ENCODE measurements around the gene ANKRD65.
"Not testable (repeated sequence)": the region's sequence is repeated elsewhere in the genome, so short reads cannot be mapped to it uniquely, and the experiment has no call there.

ANKRD65 gene

DNA sequence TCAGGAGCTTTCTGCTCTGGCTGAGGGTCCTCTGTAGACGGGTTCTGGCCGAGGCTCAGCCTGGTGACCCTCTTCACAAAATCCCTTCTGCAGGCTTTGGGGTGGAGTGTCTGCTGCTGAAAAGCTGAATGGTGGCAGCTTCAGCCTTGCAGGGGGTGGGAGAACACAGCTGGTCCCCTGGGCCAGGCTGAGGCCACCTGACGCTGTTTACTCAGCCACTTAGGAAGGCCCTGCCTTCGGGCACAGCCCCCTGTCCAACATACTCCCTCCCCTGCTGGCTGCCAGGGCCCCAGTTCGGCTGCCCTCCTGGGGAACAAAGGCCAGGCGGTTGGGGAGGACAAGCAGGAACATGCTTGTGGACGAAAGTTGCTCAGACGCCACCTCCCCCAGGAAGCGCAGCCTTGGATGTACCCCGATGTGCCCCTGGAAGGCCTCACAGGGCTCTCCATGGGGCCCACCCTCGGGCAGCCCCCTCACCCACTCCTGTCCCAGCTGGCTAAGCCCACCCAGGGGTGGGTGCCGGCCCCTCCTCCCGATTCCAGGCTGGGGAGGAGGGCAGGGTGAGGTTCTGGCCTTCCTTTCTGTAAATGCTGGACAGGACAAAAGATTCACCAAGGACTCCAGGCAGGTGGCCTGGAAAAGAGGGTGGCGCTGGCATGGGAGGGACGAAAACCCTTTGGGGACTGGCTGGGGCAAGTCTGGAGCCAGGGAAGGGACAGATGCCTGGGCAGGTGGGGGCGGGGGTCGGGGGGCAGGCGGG is at the start of gene ANKRD65:
Gene ANKRD65, minus strand, starts transcription at position 130 of the 760 bp plus-strand sequence. CDS start 271 bp downstream, outside the sequence.
- in situ Hi-C loops (cut with HindIII; ENCODE audit: low pct_ligation_motif_present, low pct_unique_long_range_greater_than_20kb, low sequenced_read_pairs): no loop called here
- no peak for DNase-seq

DNA sequence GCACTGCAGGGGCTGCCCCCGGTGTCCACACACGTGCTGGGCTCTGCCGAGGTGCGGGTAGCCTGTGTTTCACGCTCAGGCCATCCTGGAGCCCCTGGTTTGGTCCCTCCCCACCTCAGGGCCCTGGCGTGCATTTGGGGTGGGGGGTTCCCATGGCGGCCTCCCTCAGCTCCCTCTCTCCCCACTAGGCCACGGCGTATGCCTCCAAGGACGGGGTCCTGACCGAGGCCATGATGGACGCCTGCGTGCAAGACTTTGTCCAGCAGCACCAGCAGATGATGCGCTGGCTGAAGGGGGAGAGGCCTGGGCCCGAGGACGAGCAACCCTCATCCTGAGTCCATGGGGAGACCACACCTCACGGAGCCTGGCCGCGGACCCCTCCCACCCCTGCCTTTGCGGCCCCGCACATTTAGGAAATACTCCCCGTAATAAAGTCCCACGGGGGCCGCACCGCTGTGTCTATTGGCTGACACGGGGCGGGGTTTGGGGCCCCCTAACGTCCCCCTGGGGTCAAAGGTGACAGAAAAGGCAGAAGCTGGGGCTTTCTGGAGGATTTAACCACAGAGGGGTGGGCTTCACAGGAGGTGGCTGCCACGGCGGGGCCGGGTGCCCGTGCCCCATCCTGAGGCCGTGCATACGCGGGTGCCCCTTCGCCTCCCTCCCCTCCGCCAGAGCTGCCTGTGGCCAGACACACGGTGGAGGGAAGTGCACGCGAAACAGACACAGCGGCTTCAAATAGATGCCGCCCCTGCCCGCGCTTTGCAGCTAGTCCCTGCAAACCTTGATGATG is 47.3 kb upstream of the ANKRD65 start:
- in situ Hi-C loops (cut with HindIII; ENCODE audit: low pct_ligation_motif_present, low pct_unique_long_range_greater_than_20kb, low sequenced_read_pairs): not testable (repeated sequence)

DNA sequence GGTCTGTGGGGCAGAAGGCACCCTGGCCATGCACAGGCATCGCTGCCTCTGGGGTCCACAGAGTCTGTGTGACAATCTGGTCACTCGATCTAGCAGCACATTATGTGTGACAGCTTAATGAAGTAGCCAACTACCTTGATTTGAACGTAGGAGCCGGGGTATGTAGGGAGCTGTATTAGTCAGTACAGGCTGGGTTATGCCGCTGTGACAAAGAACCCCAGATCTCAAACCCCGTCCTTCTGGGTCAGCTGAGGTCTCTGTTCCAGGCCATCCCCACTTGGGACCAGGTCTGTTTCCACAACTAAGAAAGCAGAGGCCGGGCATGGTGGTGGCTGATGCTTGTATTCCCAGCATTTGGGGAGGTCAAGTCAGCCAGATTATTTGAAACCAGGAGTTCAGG is 42.2 kb upstream of the ANKRD65 start:
- in situ Hi-C loops (cut with HindIII; ENCODE audit: low pct_ligation_motif_present, low pct_unique_long_range_greater_than_20kb, low sequenced_read_pairs): no loop called here
- no peak for DNase-seq

More for the DNA sequence above, 47.3 kb upstream of the ANKRD65 start:
- DNase-seq: not testable (repeated sequence)

DNA sequence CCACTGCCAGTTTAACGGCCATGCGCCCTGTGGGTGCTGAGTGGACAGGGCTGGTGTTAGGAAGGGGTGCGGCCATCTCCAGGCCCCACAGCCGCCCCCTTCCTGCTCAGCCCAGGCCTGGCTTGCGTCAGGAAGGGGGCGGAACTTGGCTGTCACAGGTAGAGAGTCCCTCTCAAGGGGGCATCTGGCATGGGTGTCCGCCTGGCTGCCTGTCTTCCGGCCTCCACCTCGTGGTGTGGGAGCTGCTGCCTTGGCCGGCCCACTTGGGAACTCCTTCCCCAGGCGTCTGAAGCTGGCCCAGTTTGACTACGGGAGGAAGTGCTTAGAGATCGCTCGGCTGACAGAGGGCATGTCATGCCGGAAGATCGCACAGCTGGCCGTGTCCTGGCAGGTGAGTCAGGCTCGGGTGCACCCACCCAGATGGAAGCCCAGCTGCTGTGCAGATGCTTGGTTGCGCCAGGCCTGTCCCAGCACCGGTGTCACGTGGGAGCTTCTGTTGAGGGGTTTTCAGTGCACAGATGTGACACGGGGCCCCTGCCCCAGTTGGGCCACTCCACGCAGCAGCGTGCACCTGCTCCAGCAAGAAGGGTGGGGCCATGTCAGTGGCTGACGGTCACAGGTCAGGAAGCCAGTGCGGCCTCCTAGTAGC is 41.4 kb upstream of the ANKRD65 start:
- no peak for DNase-seq
- in situ Hi-C loops (cut with HindIII; ENCODE audit: low pct_ligation_motif_present, low pct_unique_long_range_greater_than_20kb, low sequenced_read_pairs): no loop called here

DNA sequence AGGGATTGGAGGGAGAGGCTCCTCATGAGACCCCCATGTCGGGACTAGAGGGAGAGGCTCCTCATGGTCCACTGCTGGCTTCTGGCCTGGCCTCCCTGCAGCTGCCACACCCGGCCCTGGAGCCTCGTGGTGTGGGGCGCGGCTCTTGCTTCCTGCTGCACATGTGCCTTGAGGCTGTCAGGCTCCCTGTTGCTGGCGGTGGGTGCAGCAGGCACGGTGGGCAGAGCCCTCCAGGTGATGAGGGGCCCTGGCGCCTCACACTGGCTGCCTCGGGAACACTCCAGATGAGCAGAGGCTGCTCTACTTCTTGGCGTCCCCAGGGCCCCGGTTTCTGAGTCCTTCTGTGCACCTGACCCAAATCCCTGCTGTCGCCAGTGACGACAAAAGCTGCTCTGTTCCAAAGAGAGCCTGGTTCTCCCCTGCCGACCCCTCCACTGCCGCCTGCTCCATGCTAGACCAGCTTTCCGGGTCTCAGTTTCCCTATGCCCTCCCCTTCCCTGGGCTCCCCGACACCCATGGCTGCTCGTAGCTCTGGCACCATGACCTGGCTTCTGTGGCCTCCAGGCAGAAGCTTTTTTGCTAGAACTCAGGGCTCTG is 40.7 kb upstream of the ANKRD65 start:
- in situ Hi-C loops (cut with HindIII; ENCODE audit: low pct_ligation_motif_present, low pct_unique_long_range_greater_than_20kb, low sequenced_read_pairs): no loop called here
- no peak for DNase-seq

GRCh38 chr1:1460540-1461130 is 39.6 kb upstream of the ANKRD65 start:
- in situ Hi-C loops (cut with HindIII; ENCODE audit: low pct_ligation_motif_present, low pct_unique_long_range_greater_than_20kb, low sequenced_read_pairs): no loop called here
- no peak for DNase-seq

DNA sequence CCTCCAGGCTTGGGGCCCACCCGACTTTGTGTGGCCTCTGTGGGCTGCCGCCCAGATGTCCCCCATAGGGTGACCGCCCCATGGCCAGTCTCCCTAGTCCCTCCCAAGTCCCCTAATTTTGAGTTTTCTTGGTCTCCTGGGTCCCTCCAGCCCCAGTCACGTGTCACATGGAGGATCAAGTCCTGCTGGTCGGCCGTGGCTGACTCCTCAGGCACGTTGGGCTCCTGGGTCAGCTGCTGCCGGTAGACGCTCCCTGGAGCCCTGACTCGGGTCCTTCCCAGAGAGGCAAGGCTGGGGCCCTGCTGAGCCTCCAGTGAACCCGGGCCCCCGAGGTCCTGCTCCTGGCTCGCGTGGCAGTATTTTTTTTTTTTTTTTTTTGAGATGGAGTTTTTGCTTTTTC is 38.6 kb upstream of the ANKRD65 start:
- in situ Hi-C loops (cut with HindIII; ENCODE audit: low pct_ligation_motif_present, low pct_unique_long_range_greater_than_20kb, low sequenced_read_pairs); DNase-seq: not testable (repeated sequence)

- DNase-seq; in situ Hi-C loops (cut with HindIII; ENCODE audit: low pct_ligation_motif_present, low pct_unique_long_range_greater_than_20kb, low sequenced_read_pairs): not testable (repeated sequence)
Observed at GRCh38 chr1:1459156-1459555, 38.1 kb upstream of the ANKRD65 start.

- in situ Hi-C loops (cut with HindIII; ENCODE audit: low pct_ligation_motif_present, low pct_unique_long_range_greater_than_20kb, low sequenced_read_pairs): not testable (repeated sequence)
Observed at GRCh38 chr1:1456683-1457255, 35.7 kb upstream of the ANKRD65 start.

DNA sequence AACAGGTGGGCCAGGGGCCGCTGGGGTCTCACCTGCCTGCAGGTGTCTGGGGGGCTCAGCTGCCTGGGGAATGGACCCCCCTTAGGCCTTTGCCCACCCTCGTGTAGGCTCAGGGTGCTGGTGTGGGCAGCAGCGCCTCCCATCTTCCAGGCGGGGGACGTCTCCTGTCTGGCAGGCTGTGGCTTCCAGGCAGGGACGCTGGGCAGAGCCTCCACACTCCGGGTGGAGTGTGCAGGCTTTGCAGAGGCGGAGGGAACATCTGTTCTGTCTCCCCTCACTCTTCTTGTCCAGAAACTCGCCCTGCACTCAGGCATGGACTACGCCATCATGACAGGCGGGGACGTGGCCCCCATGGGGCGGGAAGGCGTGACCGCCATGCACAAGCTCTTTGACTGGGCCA is 34.9 kb upstream of the ANKRD65 start:
- DNase-seq; in situ Hi-C loops (cut with HindIII; ENCODE audit: low pct_ligation_motif_present, low pct_unique_long_range_greater_than_20kb, low sequenced_read_pairs): not testable (repeated sequence)

More at GRCh38 chr1:1456683-1457255, 35.7 kb upstream of the ANKRD65 start:
- DNase-seq: not testable (repeated sequence)

DNA sequence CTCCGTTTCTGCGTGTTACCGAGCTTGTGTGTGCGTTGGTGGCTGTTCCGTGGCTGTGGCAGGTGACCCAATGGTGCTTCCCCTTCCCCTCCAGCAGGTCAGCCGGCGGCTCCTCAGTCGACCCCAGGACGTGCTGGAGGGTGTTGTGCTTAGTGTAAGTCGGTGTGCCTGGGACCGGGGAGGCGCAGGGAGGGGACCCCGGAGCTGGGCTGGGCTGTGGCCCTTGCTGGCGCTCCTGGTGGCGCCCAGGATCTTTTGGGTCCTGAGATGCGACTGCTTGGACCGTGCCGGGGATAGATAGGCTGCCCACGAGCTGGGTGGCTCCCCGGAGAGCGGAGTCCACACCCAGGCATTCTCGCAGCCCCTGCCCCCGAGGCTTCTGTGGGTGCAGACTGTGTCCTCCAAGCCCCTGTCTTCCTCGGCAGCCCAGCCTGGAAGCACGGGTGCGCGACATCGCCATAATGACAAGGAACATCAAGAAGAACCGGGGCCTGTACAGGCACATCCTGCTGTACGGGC is 34.3 kb upstream of the ANKRD65 start:
- in situ Hi-C loops (cut with HindIII; ENCODE audit: low pct_ligation_motif_present, low pct_unique_long_range_greater_than_20kb, low sequenced_read_pairs): no loop called here
- DNase-seq: no peak

DNA sequence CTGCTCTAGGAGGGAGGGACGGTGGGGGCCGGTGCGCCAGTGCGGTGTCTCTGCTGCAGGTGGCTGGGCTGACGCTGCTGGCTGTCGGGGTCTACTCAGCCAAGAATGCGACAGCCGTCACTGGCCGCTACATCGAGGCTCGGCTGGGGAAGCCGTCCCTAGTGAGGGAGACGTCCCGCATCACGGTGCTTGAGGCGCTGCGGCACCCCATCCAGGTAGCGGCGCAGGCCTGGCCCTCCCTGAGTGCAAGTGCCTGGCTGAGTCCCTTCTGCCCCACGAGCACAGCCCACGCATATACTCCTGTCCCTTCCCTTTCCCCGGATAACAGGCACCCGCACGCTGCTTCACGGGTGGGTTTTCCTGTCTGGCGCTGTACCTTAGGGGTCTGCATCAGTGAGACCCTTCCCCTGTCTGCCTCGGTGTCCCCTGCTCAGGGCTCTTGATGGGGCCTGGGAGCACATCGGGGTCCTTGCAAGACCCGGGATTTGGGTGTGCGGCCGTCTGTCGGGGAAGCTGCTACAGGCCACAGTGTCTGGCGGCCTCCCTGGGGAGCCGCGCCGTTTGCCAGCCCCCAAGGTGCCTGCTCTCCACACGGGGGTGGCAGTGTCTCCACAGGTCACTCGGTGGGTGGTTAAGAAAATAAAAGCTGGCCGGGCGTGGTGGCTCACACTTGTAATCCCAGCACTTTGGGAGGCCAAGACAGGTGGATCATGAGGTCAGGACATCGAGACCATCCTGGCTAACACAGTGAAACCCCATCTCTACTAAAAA is 33.4 kb upstream of the ANKRD65 start:
- in situ Hi-C loops (cut with HindIII; ENCODE audit: low pct_ligation_motif_present, low pct_unique_long_range_greater_than_20kb, low sequenced_read_pairs); DNase-seq: not testable (repeated sequence)

DNA sequence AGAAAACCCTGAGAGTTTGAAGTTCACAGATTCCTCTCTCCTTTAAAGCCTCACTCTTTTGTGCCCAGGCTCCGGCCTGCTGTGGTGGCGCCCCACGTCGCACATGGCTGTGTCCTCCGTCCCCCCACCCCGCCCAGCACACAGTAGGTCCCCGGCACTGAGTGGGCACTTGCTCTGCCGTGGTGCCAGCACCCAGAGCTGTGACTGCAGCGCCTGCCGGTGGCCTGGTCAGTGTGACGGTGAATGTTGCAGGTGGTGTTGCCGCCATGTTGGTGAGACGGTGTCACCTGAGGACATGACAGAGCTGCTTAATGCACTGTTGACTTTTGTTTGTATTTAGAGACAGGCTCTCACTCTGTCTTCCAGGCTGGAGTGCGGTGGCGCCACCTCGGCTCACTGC is 31.8 kb upstream of the ANKRD65 start:
- DNase-seq: no peak
- in situ Hi-C loops (cut with HindIII; ENCODE audit: low pct_ligation_motif_present, low pct_unique_long_range_greater_than_20kb, low sequenced_read_pairs): no loop called here

DNA sequence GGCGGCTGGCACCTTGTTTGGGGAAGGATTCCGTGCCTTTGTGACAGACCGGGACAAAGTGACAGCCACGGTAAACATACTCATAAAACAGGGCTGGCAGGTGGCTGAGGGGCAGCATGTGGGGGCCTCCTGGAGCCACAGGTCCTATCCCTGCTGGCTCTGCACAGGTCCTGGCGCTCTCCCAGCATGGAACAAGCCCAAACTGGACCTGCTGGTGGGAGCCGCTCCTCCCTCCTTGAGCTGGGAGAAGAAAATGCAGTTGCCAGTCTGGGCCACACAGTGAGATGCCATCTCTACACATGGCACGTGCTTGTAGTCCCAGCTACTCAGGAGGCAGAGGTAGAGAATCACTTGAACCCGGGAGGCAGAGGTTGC is 31.3 kb upstream of the ANKRD65 start:
- DNase-seq; in situ Hi-C loops (cut with HindIII; ENCODE audit: low pct_ligation_motif_present, low pct_unique_long_range_greater_than_20kb, low sequenced_read_pairs): not testable (repeated sequence)

DNA sequence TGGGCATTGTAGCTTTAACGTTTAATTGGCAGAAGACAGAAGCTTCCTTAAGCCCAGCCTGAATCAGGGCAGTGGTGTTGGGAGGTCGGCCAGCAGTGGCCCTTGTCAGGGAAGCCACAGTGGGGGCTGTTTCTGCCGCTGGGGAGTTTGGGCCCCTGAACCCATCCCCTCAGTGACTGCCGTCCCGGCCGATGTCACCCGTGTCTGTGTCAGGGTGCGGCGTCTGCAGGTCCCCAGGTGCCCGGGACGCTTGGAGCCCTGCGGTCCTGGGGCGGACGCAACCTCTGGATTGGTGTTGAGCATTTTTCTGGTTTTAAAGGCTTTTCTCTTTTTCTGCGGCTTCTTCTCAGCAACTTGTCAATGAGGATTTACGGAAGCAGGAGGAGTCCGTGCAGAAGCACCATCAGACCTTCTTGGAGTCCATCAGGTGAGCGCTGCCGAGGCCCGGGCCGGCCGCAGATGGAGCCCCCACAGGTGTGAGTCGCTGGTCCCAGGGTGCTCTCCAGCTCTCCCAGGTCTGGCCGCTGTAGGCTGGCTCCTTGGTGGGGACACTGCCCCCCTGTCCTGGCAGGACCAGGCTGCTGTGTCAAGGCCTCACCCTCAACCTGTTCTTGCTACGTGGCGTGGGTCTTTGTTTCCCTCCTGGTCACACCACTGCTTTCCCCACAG is 30.8 kb upstream of the ANKRD65 start:
- no peak for DNase-seq
- in situ Hi-C loops (cut with HindIII; ENCODE audit: low pct_ligation_motif_present, low pct_unique_long_range_greater_than_20kb, low sequenced_read_pairs): no loop called here

- DNase-seq: not testable (repeated sequence)
Observed at GRCh38 chr1:1450616-1451015, 29.5 kb upstream of the ANKRD65 start.

More at GRCh38 chr1:1450616-1451015, 29.5 kb upstream of the ANKRD65 start:
- in situ Hi-C loops (cut with HindIII; ENCODE audit: low pct_ligation_motif_present, low pct_unique_long_range_greater_than_20kb, low sequenced_read_pairs): not testable (repeated sequence)

Data from ACHN (cell line).